ENCODE data around the gene MICAL2.

The MICAL2 gene

DNA sequence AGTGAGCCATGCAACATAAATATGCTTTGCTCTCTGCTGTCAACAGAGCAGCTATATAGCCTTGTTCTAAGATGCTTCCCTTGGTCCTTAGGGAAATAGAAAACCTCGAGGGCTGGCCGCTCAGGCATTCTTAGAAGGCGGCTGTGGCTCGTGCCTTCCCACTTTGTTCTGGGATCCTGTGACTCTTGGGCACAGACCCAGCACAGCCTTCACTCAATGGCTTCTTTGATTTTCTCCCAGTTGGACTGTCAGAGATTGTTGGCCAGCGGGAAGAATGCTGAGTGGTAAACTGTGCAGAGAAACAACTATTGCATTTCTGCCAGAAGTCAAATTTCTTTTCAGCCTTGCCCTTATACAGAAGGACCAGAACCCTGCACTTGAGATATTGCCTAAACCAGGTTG, 9.5 kb upstream of the MICAL2 start:
- no peak for DNase-seq

DNA sequence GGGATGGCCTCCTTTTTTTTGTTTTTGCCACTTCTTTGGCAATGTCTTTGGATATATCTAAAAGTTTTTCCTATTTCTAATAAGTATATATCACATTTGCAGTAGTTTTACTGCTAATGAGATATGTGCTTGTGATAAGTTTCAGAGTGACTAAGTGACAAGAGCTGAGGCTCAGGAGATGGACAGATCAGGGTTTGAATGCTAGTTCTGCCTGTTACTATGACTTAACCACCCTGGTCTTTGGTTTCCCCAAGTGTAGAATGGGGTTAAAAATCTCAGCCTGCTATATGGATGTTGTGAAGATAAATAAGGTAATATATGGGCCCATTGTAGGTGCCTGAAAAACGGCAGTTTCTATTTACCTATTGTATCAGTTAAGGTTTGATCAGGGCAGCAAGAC, 9.1 kb upstream of the MICAL2 start:
- DNase-seq = no peak

DNA sequence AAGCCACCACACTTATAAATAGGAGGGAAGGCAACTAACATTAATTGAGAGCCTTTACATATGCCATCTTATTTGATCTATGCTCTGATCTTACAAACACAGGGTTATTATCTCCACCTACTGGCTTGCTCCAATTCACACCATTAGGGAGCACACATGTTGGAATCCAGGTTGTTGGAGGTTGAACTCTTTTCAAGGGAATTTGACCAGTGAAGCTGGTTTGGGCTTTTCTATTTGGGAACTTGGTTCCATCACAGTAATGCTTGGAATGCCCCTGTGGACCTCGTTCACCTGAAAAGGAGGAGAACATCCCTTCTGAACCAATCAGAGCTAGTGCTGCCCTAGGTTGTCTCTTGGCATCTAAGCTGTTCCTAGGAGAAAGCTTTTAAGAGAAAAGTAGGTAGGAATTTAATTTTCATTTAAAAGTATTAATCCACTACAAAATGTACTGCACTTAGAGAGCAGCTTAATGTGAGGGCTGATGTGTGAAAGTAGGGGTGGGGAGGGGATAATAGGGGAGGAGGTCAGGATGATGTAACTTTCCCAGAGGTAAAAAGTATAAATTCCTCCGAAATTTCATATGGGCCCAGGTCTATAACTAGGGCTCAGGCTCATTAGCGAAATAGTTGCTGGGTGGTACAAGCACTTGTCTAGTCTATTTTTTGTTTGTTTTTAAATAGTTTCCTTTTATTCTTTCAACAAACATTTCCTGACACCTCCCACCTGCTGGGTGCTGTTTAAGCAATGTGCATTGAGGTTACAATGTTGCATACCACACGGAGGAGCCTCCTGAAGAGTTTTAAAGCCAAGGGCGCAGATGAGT, 7.6 kb upstream of the MICAL2 start:
- DNase-seq = no peak

DNA sequence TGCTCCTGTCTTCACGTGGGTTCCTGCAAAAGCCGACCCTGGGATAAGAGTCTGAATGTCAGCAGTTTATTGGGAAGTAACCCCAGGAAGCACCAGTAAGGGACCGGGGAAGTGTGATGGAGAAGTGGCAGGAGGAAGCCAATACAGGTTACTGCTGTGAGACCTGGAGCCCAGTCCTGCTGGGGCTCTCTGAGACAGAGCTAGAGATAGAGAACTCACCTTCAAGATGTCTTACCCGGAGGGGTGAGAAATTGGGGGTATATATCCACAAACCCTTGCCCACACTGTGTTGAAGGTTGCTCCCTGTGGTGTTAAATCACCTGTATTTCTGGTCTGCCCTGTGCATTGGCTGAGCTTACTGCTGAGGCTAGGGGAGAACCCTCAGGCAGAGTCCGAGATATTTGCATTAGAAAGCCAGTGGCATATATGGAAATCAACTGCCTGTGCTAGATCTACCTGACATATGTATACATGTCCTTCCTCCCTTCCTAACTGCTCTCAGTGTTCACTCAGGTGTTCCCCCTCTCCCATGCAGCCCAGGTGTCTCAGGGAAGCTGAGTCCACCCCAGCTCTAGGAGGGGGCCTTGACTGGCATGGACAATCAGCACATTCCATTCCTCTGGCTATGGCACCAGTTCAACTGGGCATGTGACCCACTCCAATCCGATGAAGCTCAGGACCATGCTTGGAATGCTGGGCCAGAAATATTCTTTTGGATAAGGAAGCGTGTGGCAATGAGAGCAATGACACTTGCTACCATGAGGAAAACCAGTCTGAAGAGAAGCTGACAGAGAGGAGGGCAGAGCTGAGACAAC, 6.8 kb upstream of the MICAL2 start:
- DNase-seq = no peak

DNA sequence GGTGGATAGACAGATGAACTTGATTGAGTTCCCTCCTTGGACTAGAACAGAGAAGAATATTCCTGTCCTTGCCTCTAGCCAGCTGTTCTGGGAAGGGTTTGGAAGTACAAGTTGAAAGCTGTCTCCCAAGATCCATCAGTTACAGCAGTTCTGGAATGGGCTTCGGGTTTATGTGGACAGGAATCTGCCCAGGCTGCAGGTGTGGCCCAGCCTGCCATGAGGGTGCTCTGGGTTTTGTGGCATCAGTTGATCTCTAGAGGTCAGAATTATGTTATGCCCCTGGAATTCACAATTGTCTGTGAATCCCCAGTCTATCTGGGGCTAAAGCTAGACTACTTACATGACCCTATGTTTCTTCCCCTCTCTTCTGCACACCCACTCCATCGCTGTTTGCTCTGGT, 4.9 kb upstream of the MICAL2 start:
- no peak for DNase-seq

DNA sequence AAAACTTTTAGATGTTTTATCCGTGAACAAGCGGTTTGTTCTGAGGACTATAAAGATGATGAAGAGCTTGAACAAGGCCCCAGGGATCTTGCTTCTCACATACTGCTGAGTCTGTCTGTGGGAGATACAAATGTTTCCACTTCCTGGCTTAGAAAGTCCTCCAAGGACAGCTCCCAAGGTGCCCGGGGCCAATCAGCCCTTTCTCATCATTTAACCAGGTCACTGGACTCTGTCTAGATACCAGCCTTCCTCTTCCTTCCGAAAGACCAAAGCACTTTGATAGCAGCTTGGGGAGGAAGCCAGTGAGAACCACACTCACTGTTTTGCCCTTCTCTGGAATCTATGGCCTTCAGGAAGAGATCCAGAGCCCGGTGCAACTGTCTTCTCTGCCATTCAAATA, 4.3 kb upstream of the MICAL2 start:
- DNase-seq = no peak

DNA sequence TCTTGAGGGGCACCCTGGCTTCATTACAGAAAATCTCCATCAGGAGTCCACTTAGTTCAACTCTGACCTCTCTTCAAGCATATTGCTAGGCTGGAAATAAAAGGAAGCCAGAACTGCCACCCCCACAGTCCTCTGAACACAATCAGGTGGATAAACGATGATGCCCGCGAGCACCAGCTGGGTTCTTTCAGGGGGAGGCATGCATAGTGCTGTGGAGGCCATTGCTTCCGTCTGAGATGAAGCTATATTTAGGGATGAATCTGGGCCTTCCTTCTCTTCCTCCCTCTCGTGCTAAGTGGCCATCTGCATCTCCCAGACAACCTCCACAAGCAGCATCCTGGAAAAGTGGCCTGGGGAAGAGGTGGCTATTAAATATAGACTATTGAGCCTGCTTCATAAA, 3.9 kb upstream of the MICAL2 start:
- no peak for DNase-seq

DNA sequence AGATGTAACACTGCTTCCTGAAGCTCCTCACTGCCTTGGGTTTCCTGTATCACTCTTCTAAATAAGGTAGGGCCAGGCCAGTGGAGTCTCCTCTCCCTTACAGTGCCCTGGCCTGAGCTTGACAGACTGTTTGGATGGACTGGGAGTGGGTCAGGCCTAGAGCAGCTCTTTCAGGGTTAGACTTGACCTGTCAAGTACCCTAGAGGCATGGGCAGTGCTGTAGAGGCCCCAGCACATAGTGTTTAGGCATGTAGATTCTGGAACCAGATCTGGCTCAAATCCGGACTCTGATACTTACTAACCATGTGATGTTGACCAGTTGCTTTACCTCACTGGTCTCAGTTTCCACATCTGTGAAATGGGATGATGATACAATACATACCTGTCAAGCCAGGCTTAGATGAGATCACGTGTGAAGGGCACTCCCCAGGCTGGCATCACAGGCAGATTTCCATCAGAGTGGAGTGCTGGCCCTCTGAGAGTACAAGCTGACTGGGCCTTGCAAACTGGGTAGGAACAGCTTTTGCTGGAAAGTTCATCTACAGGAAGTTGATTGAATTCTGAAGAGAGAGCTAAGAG, 1.4 kb upstream of the MICAL2 start:
- DNase-seq = no peak

DNA sequence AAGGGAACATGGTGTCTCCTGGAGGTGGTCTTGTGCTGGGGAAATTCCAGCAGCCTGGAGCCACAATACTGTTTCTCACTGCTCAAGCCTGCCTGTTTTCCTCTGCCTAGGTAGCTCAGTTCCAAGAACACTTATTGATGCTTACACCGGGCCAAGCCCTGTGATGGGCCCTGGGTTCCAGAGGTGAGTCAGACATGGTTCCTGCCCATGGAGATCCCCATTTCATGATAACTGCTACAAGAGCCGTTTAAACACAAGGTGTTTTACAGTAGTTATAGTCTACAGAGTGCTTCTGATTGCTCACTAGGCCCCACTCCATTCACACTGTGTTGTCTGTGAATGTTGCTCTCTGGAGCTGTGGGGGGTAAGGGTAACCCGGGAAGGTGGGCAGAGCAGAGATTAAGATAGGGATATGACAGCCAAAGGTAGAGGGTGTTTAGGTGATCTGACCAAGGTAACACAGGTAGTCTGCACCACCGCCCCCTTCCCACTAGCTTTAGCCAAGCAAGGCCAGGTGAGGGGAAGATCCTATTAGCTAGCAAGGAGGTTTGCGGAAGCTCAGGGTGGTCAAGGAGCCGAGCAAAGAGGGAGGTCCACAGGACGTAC, 696 bp upstream of the MICAL2 start:
- DNase-seq = no peak

DNA sequence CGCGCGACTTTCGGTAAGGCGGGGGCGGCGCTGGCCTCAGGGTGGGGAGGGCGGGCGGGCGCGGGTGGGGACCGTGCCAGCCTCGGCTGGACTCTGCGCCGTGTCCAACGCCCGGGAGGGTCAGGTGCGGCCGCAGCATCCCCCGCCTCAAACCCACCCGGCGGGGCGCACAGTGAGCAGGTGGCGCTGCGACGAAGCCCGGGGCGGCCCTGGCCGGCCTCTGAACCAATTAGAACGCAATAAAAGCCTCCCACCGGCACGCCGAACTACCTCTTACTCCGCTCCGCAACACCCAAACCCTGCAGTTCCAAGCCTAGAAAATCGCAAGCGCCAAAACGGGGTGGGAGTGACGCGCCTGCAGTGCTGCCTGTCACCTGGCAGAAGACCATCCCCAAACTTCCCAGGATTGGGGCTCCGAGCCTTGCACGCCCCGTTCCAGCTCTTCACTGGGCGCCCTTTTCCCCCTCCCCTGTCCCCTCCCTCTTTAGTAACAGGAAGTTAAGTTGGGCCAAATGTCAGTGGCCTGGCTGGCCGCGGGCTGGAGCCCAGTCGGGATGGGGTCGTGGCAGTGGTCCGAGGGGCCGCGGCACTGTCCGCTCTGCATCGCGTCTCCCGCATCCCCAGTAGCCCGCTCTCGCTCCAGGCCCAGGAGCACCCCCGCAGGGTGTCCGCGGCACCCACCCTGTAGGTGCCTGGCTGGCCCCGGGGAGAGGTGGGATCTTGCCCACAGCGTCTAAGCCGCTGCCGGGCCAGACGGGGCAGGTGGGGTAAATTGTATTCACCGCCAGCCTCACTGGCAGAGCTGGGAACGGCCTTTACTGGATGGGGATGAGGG, 541 bp downstream of the MICAL2 start:
- DNase-seq = no peak

DNA sequence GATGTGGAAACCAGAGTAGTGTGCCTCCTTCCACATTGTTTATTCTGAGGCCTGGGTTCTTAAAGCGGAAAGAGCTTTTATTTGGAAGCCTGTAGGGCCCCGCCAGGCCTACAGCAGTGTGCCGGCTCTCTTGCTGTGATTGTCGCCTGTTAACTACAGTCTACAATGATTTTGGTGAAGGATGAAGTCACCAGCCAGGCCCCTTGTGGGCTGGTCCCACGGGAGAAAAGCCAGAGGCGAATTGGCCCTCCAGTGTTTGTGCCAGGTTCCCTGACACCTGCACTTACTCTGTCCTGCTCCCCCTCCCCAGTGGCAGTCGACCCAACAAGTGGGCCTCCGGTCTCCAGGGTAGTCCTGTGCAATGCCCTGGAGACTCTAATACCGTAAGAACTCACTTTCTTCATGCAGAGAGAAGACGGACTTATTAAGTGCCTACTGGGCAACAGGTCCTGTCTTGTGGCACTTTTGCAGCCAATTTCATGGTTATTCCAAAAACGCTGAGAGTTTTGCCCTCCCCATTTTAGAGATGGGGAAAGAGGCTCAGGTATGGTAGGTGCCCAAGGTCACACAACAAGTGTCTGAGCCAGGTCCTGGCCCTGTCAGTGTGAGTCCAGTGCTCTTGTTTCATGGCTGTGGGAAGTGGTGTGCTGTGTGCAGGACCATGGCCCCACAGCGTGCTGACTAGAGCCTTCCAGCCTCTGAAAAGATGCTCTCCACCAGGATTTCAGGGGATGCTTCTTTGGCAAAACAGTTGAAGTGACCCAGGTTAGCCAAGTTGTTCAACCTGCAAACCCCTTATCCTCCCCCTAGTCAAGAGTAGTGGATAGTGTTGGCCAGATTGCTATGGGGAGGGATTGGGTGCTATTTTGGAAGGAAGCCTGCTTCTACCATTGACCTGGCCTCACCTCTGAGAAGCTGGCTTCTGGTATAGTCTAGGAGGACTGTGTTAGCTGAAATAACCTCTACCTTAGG, 1.4 kb downstream of the MICAL2 start:
- no peak for DNase-seq

DNA sequence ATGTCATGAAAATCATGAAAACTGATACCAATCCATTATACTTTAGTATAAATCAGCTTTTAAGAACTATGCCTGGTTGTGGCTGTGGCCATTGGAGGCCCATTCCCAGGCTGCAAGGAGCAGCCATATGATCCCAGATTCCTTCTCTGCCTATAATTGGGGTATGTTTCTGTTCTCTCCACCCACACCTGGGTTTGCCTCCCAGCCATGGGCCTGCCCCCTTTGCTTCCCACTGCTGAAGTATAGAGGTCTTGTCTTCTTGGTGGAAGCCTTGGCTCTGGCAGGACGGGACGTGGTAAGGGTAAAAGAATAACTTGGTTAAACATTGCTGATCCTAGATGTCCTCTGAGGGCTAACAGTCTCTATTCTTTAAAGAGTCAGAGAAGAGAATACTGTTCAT, 2.4 kb downstream of the MICAL2 start:
- no peak for DNase-seq

DNA sequence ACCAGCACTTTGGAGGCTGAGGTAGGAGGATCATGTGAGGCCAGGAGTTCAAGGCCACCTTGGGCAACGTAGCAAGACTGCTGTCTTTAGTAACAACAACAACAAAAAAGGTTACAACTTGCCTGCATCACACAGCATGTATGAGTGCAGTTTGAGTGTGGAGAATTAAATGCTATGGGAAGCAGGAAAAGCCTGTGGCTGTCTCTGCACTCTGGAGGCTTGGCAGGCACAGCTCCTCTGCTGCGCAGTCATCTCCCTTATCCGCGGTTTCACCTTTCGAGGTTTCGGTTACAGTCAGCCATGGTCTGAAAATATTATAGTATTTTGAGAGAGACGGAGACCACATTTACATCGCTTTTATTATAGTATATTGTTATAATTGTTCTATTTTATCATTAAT, 2.9 kb downstream of the MICAL2 start:
- DNase-seq = no peak

DNA sequence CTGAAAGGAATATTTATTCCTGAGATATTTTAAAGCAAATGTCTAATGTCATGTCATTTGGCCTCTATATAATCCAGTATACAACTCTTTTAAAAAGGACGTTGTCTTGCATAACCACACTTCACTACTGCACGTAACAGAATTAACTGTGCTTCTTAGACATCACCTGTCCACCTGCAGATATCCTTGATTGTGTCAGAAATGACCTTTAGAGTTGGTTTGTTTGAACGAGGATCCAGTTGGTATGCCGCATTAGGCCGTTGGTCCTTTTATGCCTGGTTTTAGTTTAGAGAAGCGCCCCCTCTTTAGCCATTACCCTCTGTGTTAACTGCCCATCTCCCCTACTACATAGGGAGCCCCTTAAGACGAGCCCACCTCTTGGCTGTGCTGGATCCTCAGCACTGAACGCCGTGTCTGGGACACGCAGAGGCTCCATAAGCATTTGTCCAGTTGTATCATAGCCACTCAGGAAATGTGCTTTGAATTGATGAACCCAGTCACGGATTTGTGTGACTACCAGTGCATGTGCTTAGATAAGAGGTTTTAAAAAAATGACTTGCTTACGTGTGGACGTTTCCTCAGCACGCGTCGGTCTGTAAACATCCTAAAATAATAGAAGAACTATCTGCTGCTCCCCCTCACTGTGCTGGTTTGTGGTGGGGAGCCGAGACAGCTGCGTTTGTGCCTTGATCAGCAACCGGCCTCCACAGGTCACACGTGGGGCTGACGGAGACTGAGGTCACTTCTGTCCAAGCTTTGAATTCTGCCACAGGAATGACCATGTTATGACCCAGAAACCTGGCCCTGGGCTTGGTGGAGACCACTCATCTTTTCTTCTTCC, 4.0 kb downstream of the MICAL2 start:
- no peak for DNase-seq

DNA sequence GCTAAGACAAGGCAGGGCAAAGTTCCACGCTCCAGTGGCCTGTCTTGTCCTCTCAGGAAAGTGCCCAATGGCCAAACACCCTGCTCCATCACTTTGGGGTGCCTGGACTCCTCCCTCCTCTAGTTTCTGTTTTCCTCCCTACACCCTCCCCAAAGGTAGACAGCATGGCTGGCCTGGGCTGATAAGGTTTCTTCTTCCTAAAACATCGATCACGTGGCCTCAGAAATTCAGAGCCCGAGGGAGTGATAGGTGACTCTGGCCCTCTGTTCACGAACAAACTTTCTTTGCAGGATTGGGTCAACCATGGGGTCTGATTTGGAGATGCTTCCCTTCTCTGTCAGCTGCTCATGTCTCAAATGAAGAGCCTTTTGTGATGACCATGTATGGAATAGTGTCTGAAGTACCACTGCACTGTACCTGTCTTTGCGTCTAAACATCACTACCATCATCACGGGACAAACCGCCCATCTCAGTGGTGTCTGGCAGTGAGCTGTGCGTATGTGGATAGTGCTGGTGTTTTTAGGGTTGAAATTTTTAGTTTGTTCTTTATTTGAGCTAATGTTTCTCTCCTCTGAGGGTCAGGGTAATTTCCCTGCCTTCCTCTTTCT, 6.1 kb downstream of the MICAL2 start:
- DNase-seq = no peak

DNA sequence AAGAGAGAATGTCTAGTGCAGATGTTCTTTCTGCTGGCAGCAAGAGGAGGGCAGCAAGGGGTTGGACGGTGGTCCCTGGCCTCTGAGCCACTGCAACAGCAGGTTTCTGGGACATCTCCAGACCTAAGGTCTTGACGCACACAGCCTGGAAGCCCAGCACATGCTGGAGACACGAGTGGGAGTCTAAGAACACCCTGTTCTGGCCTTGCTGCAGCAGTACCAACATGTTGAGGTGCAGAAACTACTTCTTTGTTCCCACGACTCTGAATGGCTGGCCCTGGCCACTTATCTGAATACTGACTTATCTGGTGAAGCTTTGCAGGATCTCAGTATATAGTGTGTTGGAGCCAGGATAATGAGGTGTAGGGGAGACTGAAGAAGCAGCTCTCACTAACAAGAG, 6.8 kb downstream of the MICAL2 start:
- DNase-seq = no peak

DNA sequence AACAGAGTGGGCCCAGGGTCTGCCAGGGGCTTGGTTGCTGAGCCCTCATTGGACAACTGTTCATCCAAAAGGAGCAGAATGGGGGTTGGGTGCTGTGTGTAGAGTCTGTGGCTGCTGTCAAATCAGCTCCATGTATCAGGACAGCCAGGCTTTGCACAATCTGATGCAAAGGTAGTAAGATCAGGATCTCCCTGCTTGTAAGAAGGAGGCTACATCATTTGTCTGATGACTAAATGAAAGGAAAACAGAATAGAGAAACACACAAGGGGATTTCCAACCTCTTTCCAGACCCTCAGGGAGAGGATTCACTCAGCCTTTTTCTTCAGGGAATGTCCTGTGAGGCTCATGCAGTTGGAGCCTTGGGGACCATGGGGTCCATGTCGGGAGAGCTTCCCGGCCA, 7.2 kb downstream of the MICAL2 start:
- no peak for DNase-seq

DNA sequence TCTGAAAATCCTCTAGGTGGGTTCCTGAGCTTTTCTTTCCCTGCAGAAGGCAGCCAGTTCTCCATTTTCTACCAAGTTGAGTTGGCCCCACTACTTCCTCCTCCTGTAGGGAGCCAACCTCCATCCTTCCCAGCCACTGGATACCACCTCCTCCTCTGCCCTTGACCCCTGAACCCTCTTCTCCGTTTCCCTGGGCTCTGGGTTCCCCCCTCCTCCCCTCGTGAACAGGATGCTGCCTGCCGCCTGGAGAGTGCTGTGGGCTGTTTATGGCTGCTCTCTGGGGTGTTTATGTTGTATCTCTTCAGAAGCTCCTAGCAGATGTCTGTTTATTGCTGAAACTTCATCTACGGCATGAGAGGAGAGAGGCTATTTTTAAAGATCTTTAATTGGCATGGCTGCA, 8.6 kb downstream of the MICAL2 start:
- DNase-seq = no peak

DNA sequence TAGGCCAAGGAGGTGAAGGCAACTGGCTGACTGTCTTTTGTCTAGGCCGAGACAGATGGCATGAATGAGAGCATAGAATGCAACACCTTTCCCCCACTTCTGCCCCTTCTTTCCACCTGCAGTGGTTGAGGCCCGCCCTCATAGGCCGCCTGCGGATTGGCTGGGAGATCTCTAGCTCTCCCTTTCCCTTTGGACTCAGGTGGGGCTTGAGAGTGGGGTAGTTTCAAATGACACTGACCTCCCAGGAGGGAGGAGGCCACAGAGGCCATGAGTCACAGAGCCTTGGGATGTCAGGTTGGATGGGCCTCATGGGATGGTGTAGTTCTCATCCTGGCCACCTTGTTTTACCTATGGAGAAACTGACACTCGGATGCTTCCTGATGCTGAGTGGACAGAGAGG, 9.1 kb downstream of the MICAL2 start:
- no peak for DNase-seq

Data from NCI-H2107 (cell line).